GM12878 (cell line): Measurements from ENCODE around the gene SCN4A. TPM values are rescaled to one million over a fixed set of nuclear protein-coding genes. Genes with fewer than 3 reads are reported as not detected.

Experiments used
- ATAC-seq: fragments of 200-7000 bp; cut with Tn5 transposase; 3 replicates; pipeline ENCODE4 v1.9.1; 2020; ENCODE audit warnings: mild to moderate bottlenecking, moderate library complexity
- BruUV-seq: library from RNA; stranded (reverse); fragments of 400-500 nt; replicated peaks from 2 replicates; lab custom pipeline; 2021; lab: Mats Ljungman, UMichigan
- CTCF ChIA-PET: fragments of 300-600 bp; sonication (Branson Sonifier 250); formaldehyde crosslinking; extraction: SDS; loops from one replicate; lab custom pipeline; 2021; ENCODE audit warnings: inconsistent platforms; lab: Yijun Ruan, JAX
- POLR2A ChIA-PET: fragments of 350-600 bp; formaldehyde crosslinking; extraction: SDS; loops from one replicate; lab custom pipeline; 2021; ENCODE audit warnings: inconsistent platforms; lab: Charles Lee
- RAD21 ChIA-PET: fragments of 300-600 bp; sonication (Branson Sonifier 250); formaldehyde crosslinking; loops from one replicate; lab custom pipeline; 2023; ENCODE audit warnings: antibody characterized with exemption; ENCODE audit not compliant: unreplicated experiment; lab: Charles Lee
- SMC1A ChIA-PET: fragments of 300-600 bp; sonication (Branson Sonifier 250); formaldehyde crosslinking; loops from one replicate; lab custom pipeline; 2023; ENCODE audit not compliant: unreplicated experiment, uncharacterized antibody; lab: Charles Lee
- DNase-seq: peaks from one replicate; pipeline ENCODE4 v3.0.0-alpha.2; 2011; ENCODE audit warnings: low read depth, low spot score
- FAIRE-seq: peaks from 3 replicates; lab custom pipeline; 2011; peaks lifted over from hg19 to GRCh38; lab: Jason Lieb, UNC
- H2AFZ ChIP-seq: 2 replicates; pipeline ENCODE4 v1.6.0; 2011; ENCODE audit warnings: low read depth, low read length, control low read depth; ENCODE audit not compliant: control insufficient read depth
- H3K27ac ChIP-seq: 2 replicates; pipeline ENCODE4 v1.5.1; 2011; ENCODE audit warnings: control low read depth; ENCODE audit not compliant: control insufficient read depth, insufficient read depth
- H3K27me3 ChIP-seq, 2 experiments: replicated peaks in 1 of 2; 2 replicates each; pipeline versions ENCODE4 v1.6.0 to v1.6.1; 2011; ENCODE audit warnings: low read length in 1 of 2; ENCODE audit not compliant: control insufficient read depth in 2 of 2, insufficient read depth in 2 of 2
- H3K36me3 ChIP-seq, 2 experiments: 2 replicates each; pipeline ENCODE4 v1.5.1; 2011; ENCODE audit warnings: low read length in 1 of 2; ENCODE audit not compliant: control insufficient read depth in 2 of 2, insufficient read depth in 2 of 2
- H3K4me1 ChIP-seq: 2 replicates; pipeline ENCODE4 v1.6.1; 2011; ENCODE audit warnings: mild to moderate bottlenecking, low read length, moderate library complexity, mixed read lengths; ENCODE audit not compliant: control insufficient read depth, insufficient read depth
- H3K4me2 ChIP-seq: 2 replicates; pipeline ENCODE4 v1.6.0; 2011; ENCODE audit warnings: control low read depth; ENCODE audit not compliant: control insufficient read depth, insufficient read depth
- H3K4me3 ChIP-seq: fragments of 200-600 bp; sonication (generic); 2 replicates; pipeline ENCODE4 v1.5.1; 2016
- H3K79me2 ChIP-seq: 2 replicates; pipeline ENCODE4 v1.6.0; 2011; ENCODE audit warnings: low read length; ENCODE audit not compliant: control insufficient read depth, insufficient read depth
- H3K9ac ChIP-seq: 2 replicates; pipeline ENCODE4 v1.8.0; 2011; ENCODE audit warnings: low read length, control low read depth, mixed read lengths; ENCODE audit not compliant: control insufficient read depth, insufficient read depth
- H3K9me3 ChIP-seq: replicated peaks from 3 replicates; pipeline ENCODE4 v1.5.1; 2011; ENCODE audit warnings: mild to moderate bottlenecking, low read length; ENCODE audit not compliant: control insufficient read depth, insufficient read depth
- H4K20me1 ChIP-seq: 2 replicates; pipeline ENCODE4 v1.6.0; 2011; ENCODE audit not compliant: control insufficient read depth, insufficient read depth
- ATF3 ChIP-seq: IDR thresholded peaks from 2 replicates; pipeline ENCODE4 v1.6.1; 2011; ENCODE audit warnings: low read depth, mild to moderate bottlenecking, low read length, moderate library complexity, borderline replicate concordance; ENCODE audit errors: extremely low read depth
- BCL3 ChIP-seq: IDR thresholded peaks from 2 replicates; pipeline ENCODE4 v1.6.1; 2011; ENCODE audit warnings: borderline replicate concordance, low read depth, mild to moderate bottlenecking, moderate library complexity, low read length; ENCODE audit not compliant: insufficient read depth, poor library complexity, severe bottlenecking
- BHLHE40 ChIP-seq, 2 experiments: fragments of 450-650 bp in 1 of 2; IDR thresholded peaks; 2 replicates each; pipeline ENCODE4 v1.6.1; 2011 to 2017; ENCODE audit warnings: low read depth in 2 of 2, borderline replicate concordance in 1 of 2, improper control_type of control experiment in 1 of 2, low read length in 1 of 2, mild to moderate bottlenecking in 1 of 2
- CREB1 ChIP-seq: IDR thresholded peaks from 2 replicates; pipeline ENCODE4 v1.6.1; 2012; ENCODE audit warnings: low read depth, mild to moderate bottlenecking, inconsistent platforms
- EP300 ChIP-seq, 2 experiments: fragments of 150-350 bp in 1 of 2; IDR thresholded peaks; 2 replicates each; pipeline ENCODE4 v1.6.1; 2011 to 2012; ENCODE audit warnings: low read depth in 2 of 2, low read length in 2 of 2, borderline replicate concordance in 1 of 2, improper control_type of control experiment in 1 of 2, inconsistent platforms in 1 of 2; ENCODE audit not compliant: control insufficient read depth in 1 of 2
- JUNB ChIP-seq: IDR thresholded peaks from 2 replicates; pipeline ENCODE4 v1.6.1; 2016; ENCODE audit warnings: antibody characterized with exemption, mild to moderate bottlenecking
- MEF2A ChIP-seq: IDR thresholded peaks from 2 replicates; pipeline ENCODE4 v1.6.1; 2011; ENCODE audit warnings: low read depth, mild to moderate bottlenecking, low read length, moderate library complexity; ENCODE audit not compliant: insufficient read depth
- POU2F2 ChIP-seq: IDR thresholded peaks from 3 replicates; pipeline ENCODE4 v1.6.1; 2011; ENCODE audit warnings: low read depth, mild to moderate bottlenecking, low read length, borderline replicate concordance
- REST ChIP-seq: IDR thresholded peaks from 2 replicates; pipeline ENCODE4 v1.6.1; 2012; ENCODE audit warnings: mild to moderate bottlenecking, low read depth, low read length
- RFX5 ChIP-seq: IDR thresholded peaks from 2 replicates; pipeline ENCODE4 v1.6.1; 2011; ENCODE audit warnings: low read depth, low read length, improper control_type of control experiment
- SMAD1 ChIP-seq: fragments of 450-650 bp; IDR thresholded peaks from 2 replicates; pipeline ENCODE4 v1.6.1; 2018; ENCODE audit warnings: mild to moderate bottlenecking, low read depth; ENCODE audit not compliant: partially characterized antibody
- SMAD5 ChIP-seq: IDR thresholded peaks from 2 replicates; pipeline ENCODE4 v1.6.1; 2016; ENCODE audit warnings: antibody characterized with exemption, low read depth
- SREBF2 ChIP-seq: IDR thresholded peaks from 2 replicates; pipeline ENCODE4 v1.6.1; 2012; ENCODE audit warnings: mild to moderate bottlenecking, low read length
- SUPT20H ChIP-seq: IDR thresholded peaks from 2 replicates; pipeline ENCODE4 v1.6.1; 2011; ENCODE audit warnings: low read depth, mild to moderate bottlenecking, low read length, moderate library complexity, borderline replicate concordance; ENCODE audit not compliant: control insufficient read depth
- ZNF24 ChIP-seq: fragments of 450-650 bp; IDR thresholded peaks from 2 replicates; pipeline ENCODE4 v1.6.1; 2017; ENCODE audit warnings: antibody characterized with exemption, mild to moderate bottlenecking
- WGBS: methylation state at CpG from one replicate; pipeline ENCODE4 v1.1.6; 2016; ENCODE audit warnings: low lambda C conversion rate; ENCODE audit not compliant: insufficient replicate concordance, insufficient coverage; ENCODE audit errors: missing lambda C conversion rate; 5-methylcytosine and 5-hydroxymethylcytosine counted together
- in situ Hi-C: fragments of 300-500 bp; cut with MboI; formaldehyde crosslinking; loops from 9 replicates; pipeline ENCODE4 v1.14.3; 2018; ENCODE audit warnings: mixed read lengths
- intact Hi-C: fragments of 100-400 bp; cut with micrococcal nuclease; formaldehyde crosslinking; loops from one replicate; pipeline ENCODE4 v1.14.2; 2022; ENCODE audit not compliant: unreplicated experiment
- polyA plus RNA-seq, 11 experiments: library from polyadenylated mRNA; depleted of rRNA in 4 of 11; unstranded in 6 of 11; stranded (reverse) in 5 of 11; fragments of >200 nt; fragmentation: Nextera tagmentation in 4 of 11; fragmentation: Illumina TruSeq in 1 of 11; extraction: Ambion mirVana in 4 of 11; extraction: Trizol in 1 of 11; gene quantifications; 1 replicate in 1 of 11; 2 replicates in 10 of 11; pipeline versions ENCODE4 v1.2.1 to v1.2.3, GENCODE V29; 2011 to 2016; ENCODE audit warnings: inconsistent platforms in 2 of 11, missing spikeins in 2 of 11, low read depth in 1 of 11
- total RNA-seq, 4 experiments: library from RNA; depleted of rRNA in 3 of 4; stranded (reverse); fragments of >200 nt in 3 of 4; fragmentation: Illumina TruSeq in 1 of 4; extraction: Trizol in 1 of 4; gene quantifications; 2 replicates each; pipeline versions ENCODE4 v1.2.1 to v1.2.3, GENCODE V29; 2013 to 2021
- TF ChIP-seq, protein P1 (sequence below): fragments of 450-650 bp; IDR thresholded peaks from 2 replicates; pipeline ENCODE4 v1.6.1; 2016; ENCODE audit warnings: mild to moderate bottlenecking

Gene SCN4A
- total and polyA plus RNA-seq, 10 of the 15 experiments (the other 5 are each of a cell fraction or from before 2014, with no cell fraction given): under 0.01 to 0.15 (median 0.07) TPM; not detected in 4

DNA sequence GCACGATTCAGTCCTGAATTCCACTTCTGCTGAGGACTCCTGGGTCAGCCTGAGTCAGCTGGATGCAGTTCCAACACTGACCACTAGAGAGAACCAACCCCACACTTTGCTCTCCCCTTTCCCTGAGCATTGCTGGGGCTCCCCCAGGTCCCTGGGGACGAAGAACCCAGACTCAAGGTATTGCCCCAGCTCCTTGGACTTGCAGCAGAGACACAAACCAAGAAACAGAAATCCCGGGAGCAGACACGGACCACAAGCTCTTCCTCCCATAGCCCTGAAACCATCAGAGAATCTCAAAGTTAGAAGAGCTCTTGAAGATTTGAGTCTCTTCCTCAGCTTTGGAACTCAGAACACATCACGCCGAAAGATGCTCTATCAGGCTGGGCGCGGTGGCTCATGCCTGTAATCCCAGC is 53.4 kb downstream of the SCN4A start:
- RAD21 ChIA-PET: interaction anchor here (0.7 to 9.2 kb wide), 20 partner anchors 9 to 213 kb away, joined by 3 to 288 read pairs (median 5); partner anchors contain the start of genes CD79B, ERN1 and ICAM2
- intact Hi-C loops: loop anchor here (1.0 to 2.0 kb wide), 6 partner anchors 27 to 213 kb away; no protein-coding TSS in a partner anchor
- BruUV-seq: no TSS peak
- peak; percentile 83 for ATAC-seq
- peak; percentile 71 for DNase-seq
- Histone ChIP-seq H3K9me3 (no peaks in the 10 kb centered on the region), H3K36me3 (no peaks in the 10 kb centered on the region), H3K4me1 (peaks cover 16% of the 10 kb centered on the region), H3K4me3 (no peak overlapping the region), H3K9ac (no peak overlapping the region), H3K27ac (no peak overlapping the region), H2AFZ (no peak overlapping the region), H4K20me1 (no peaks in the 10 kb centered on the region), H3K79me2 (no peaks in the 10 kb centered on the region), H3K4me2 (no peak overlapping the region), H3K27me3 (no peaks in the 10 kb centered on the region)
- in situ Hi-C loops: no loop called here
- peak; percentile 35 for FAIRE-seq
- 30% methylated on average over 7 of the region's 8 CpGs for WGBS
- CTCF ChIA-PET: interaction anchor here (0.5 to 17.4 kb wide), 40 partner anchors 8 to 361 kb away, joined by 3 to 481 read pairs (median 5); partner anchors contain the start of genes CD79B, ERN1 and ICAM2
- POLR2A ChIA-PET: interaction anchor here (0.6 to 2.8 kb wide), 10 partner anchors 12 to 352 kb away, joined by 3 to 22 read pairs (median 5); partner anchors contain the start of genes CD79B and ICAM2
- SMC1A ChIA-PET: interaction anchor here (0.6 to 14.0 kb wide), 22 partner anchors 11 to 226 kb away, joined by 3 to 248 read pairs (median 5); partner anchors contain the start of genes CD79B and ICAM2
- TF ChIP-seq CREB1: no peak
- no peak for TF ChIP-seq SREBF2
- TF ChIP-seq EP300 (IDR thresholded peaks at IDR 0.05; ENCODE audit: borderline replicate concordance in 1 of 2, control insufficient read depth in 1 of 2, low read depth in 2 of 2, low read length in 2 of 2): no peak
- TF ChIP-seq POU2F2: no peak
- no peak for TF ChIP-seq ATF3
- TF ChIP-seq REST: no peak
- TF ChIP-seq, protein P1, sequence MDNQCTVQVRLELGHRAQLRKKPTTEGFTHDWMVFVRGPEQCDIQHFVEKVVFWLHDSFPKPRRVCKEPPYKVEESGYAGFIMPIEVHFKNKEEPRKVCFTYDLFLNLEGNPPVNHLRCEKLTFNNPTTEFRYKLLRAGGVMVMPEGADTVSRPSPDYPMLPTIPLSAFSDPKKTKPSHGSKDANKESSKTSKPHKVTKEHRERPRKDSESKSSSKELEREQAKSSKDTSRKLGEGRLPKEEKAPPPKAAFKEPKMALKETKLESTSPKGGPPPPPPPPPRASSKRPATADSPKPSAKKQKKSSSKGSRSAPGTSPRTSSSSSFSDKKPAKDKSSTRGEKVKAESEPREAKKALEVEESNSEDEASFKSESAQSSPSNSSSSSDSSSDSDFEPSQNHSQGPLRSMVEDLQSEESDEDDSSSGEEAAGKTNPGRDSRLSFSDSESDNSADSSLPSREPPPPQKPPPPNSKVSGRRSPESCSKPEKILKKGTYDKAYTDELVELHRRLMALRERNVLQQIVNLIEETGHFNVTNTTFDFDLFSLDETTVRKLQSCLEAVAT: peak; percentile 79
- no peak for TF ChIP-seq RFX5
- TF ChIP-seq SMAD1: no peak
- no peak for TF ChIP-seq SMAD5
- no peak for TF ChIP-seq MEF2A
- TF ChIP-seq JUNB: no peak
- no peak for TF ChIP-seq ZNF24
- no peak for TF ChIP-seq BCL3
- TF ChIP-seq BHLHE40 (IDR thresholded peaks at IDR 0.05; ENCODE audit: borderline replicate concordance in 1 of 2, low read depth in 2 of 2, low read length in 1 of 2): peak in 1 of 2 experiments; percentile 33; a peak in 1 of 4 replicates
- TF ChIP-seq SUPT20H: no peak
